ENCODE data around the gene SBDS.
"Not testable (repeated sequence)": the region's sequence is repeated elsewhere in the genome, so short reads cannot be mapped to it uniquely, and the experiment has no call there.

The SBDS gene

GRCh38 chr7:66995050-66995776, at the start of gene SBDS:
Gene SBDS, minus strand, starts transcription at chr7:66995586. Its CDS starts 169 bp downstream, at chr7:66995417.
- DNase-seq, result peak; percentile 98

DNA sequence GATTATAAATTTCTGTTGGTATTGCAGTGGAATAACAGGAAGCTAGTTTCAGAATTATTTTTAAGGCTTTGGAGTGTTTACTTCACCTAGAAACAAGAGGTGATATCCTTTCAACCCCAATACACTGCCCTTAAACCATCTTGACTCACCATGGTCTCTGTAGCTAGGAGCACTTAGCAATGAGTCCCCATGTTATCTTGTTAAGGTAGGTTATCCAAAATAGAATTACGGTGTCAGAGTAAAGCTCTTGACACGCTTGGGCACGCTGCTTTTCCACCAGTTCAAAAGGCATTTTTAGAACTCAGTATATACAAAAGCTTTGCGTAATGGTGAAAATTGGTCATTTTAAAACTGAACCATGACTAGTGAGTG, 48.2 kb upstream of the SBDS start:
- DNase-seq, result not testable (repeated sequence)

GRCh38 chr7:67042781-67043558, 47.6 kb upstream of the SBDS start:
- DNase-seq, result not testable (repeated sequence)

DNA sequence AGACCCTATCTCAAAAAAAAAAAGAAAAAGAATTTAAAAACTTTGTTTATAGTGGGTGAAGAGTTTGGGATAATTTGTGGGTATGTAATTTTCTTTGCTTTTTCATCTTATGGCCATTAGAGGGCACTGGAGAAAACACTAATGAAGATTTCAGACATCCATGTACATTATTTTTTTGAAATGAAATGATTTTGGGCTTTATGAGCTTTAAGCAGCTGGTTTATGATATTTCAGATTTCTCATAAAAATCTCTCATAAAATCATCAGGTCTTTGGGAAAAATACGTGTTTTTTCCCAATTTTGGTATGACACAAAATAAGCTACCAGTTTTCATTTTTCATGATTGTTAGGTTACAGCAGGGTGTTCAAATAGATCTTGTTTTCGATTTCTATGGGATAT, 45.4 kb upstream of the SBDS start:
- DNase-seq, result peak; percentile 5

- not testable (repeated sequence) for DNase-seq
These were observed 41.3 kb upstream of the SBDS start for GRCh38 chr7:67036432-67037395.

- no peak for DNase-seq
These were observed 37.9 kb upstream of the SBDS start for GRCh38 chr7:67033251-67033650.

DNA sequence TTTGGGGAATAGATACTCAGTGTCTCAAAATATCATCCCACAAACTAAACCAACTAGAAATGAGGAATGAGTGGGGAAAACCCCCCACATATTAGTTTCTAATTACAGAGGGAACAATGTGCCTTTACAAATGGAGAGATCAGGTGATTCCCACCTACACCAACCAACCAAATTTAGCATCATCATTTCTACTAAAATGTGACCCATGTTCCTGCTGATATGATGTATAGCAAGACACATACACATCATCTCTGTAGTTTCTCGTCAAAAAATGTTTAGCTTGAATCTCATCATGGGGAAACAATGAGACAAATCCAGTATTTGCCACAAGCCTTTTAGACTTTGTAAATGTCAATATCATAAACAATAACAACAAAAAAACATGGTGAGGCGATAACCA, 36.3 kb upstream of the SBDS start:
- DNase-seq, result not testable (repeated sequence)

- not testable (repeated sequence) for DNase-seq
These were observed 30.1 kb upstream of the SBDS start for GRCh38 chr7:67025459-67025858.

DNA sequence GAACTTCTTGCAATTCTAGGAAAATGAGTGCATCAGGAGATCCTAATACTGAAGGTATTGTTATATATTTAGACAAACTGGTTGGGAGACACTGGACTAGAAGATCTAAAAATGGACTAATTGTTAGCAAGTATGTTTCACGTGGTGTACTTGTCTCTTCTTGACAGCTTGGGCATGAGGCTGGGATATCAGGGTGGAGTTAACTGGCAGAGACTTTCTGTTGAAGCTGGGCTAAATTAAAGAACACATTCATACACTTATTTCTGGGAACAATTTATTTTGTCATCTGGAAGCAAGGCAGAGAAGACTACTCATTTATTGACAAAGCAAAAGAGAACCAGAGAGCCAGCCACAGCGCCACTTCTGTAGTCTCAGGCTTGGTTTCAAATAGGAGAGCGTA, 27.1 kb upstream of the SBDS start:
- DNase-seq, result no peak

- no peak for DNase-seq
These were observed 25.9 kb upstream of the SBDS start for GRCh38 chr7:67021260-67021659.

- no peak for DNase-seq
These were observed 24.4 kb upstream of the SBDS start for GRCh38 chr7:67019562-67020390.

GRCh38 chr7:67018940-67019339, 23.6 kb upstream of the SBDS start:
- no peak for DNase-seq

- DNase-seq, result not testable (repeated sequence)
These were observed 22.6 kb upstream of the SBDS start for GRCh38 chr7:67017971-67018370.

DNA sequence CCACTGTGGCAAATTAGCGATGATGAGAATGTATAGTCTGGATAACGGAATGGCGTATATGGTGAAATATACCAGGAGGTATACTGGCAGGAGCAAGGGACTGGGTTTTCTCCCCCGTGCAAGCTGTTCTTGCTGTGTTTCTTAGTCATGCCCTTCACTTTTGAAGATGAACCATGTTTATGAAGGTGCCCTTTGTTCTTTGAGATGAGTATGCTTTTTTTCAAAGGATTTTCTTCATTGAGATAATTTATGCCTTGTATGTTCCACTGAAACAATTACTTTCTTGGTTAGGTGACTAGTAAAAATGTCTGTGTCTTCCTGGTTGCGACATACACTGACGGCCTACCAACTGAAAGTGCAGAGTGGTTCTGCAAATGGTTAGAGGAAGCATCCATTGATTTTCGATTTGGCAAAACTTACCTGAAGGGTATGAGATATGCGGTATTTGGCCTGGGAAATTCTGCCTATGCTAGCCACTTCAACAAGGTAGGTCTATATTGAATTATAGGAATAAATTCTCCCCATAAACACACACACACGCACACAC, 18.8 kb upstream of the SBDS start:
- not testable (repeated sequence) for DNase-seq

DNA sequence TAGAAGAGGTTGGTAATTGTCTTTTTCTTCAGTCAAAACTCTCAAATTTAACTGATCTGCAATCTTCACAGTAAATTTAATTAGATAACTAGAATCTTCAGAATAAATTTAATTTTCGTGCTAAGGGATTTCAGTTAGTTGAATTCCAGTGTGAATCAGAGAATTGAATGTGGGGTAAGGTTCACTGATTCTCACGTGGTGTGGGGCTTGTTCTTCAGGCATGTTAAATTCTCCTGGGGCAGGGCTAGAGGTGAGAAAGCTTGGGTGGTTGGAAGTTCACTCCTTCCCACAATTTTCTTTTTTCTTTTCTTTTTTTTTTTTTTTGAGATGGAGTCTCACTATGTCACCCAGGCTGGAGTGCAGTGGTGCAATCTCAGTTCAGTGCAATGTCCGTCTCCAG, 14.3 kb upstream of the SBDS start:
- DNase-seq, result not testable (repeated sequence)

GRCh38 chr7:67008260-67008659, 12.9 kb upstream of the SBDS start:
- DNase-seq, result no peak

DNA sequence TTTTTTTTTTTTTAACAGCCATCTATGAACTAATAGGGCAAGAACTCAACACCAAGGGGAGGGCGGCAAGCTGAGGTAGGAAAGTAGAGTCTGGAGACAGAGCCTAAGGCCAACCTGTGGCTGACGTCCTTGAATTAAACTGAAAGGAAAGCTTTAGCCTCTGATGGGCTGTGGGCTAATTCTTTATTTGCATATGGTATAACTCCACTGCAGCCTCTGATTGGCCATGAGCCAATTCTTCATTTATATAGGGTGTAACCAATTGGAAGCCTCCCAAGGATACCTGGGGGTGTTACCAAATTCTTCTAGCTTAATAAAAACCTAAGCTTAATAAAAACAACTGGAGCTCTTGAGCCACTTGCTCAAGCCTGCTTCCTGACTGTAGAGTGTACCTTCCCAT, 11.6 kb upstream of the SBDS start:
- no peak for DNase-seq

DNA sequence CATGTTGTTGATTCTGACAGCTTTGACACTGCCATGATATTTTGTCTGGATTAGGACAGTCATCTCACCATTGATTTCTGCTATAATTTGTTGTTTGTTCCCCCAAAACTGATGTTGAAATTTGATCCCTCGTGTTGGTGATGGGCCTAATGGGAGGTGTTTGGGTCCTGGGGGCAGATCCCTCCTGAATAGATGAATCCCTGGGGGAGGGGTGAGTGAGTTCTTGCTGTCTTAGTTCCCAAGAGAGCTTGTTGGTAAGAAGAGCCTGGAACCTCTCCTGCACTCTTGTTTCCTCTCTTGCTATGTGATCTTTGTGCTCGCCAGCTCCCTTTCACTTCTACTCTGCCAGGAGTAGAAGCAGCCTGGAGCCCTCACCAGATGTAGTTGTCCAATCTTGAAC, 8.8 kb upstream of the SBDS start:
- DNase-seq, result not testable (repeated sequence)

GRCh38 chr7:67000601-67001258, 5.3 kb upstream of the SBDS start:
- peak; percentile 22 for DNase-seq

DNA sequence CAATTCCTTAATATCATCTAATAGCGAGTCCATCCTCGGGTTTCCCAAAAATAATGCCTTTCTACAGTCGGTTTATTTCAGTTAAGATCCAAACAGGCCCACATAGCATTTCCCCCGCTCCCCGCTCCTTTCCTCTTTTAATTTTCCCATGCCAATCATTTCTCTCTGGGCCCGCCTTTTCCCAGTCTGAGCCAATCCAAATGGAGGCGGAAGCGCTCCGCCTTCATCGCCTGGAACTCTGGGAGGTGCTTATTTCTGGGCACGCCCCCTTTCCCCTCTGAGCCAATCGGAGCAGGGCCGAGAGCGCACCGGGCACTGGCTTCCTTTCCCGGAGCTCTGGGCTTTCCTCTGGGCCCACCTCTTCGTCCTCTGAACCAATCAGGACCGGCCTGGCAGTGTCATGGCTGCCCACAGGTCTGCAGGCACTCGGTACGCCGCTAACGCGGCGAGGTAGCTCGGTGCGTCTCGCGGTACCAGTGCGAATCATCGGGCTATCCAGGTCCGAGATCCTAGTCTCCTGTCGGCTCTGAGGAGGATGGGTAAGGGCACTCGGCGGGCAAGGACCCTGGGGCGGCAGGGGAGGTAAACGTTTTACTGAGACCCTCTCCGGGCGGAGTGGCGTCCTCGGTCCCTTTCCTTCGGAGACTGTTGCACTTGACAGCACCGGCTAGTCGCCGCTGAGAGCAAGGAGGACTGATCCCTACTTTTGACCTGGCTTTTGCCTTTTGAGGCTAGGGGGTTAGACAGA, 1.2 kb upstream of the SBDS start, which contains the start of gene TYW1:
Gene TYW1, plus strand, starts transcription at position 390 of the 748 bp plus-strand sequence. Its CDS starts 146 bp downstream, at position 536.
- peak; percentile 99 for DNase-seq

Data from CD4-positive, alpha-beta T cell treated with Interleukin-4 for 4 hours (primary cell).